Rectal smooth muscle tissue (tissue), 1 donor: ENCODE data around the gene ACADSB.
A peak's percentile ranks its signal among the peaks of the same experiment; 100 is the strongest.

Source experiments
- H3K27ac ChIP-seq: one replicate; pipeline ENCODE4 v1.7.0; 2013; ENCODE audit warnings: low read depth, low read length, inconsistent platforms
- H3K27me3 ChIP-seq: one replicate; pipeline ENCODE4 v1.7.0; 2013; ENCODE audit warnings: low read length; ENCODE audit not compliant: control insufficient read depth, insufficient read depth
- H3K36me3 ChIP-seq: one replicate; pipeline ENCODE4 v1.7.0; 2013; ENCODE audit warnings: low read length; ENCODE audit not compliant: control insufficient read depth, insufficient read depth
- H3K4me1 ChIP-seq: one replicate; pipeline ENCODE4 v1.7.0; 2013; ENCODE audit warnings: low read length; ENCODE audit not compliant: control insufficient read depth, insufficient read depth
- H3K4me3 ChIP-seq: one replicate; pipeline ENCODE4 v1.7.0; 2013; ENCODE audit warnings: low read length
- H3K9ac ChIP-seq: one replicate; pipeline ENCODE4 v1.7.0; 2013; ENCODE audit warnings: low read length

Gene ACADSB

GRCh38 chr10:122990278-122990677, 18.5 kb upstream of the ACADSB start:
- H3K36me3 ChIP-seq = peaks cover 13% of the 10 kb centered on the region
- H3K27me3 ChIP-seq = no peaks in the 10 kb centered on the region
- H3K4me3 ChIP-seq = no peak overlapping the region
- no peaks in the 10 kb centered on the region for H3K4me1 ChIP-seq
- no peak overlapping the region for H3K27ac ChIP-seq
- H3K9ac ChIP-seq = no peak overlapping the region

- no peak overlapping the region for H3K9ac ChIP-seq
- no peaks in the 10 kb centered on the region for H3K27me3 ChIP-seq
- no peak overlapping the region for H3K4me3 ChIP-seq
- no peaks in the 10 kb centered on the region for H3K4me1 ChIP-seq
- H3K36me3 ChIP-seq = peaks cover 19% of the 10 kb centered on the region
- no peak overlapping the region for H3K27ac ChIP-seq
Measured at GRCh38 chr10:122992031-122992585, 16.7 kb upstream of the ACADSB start.

- Histone ChIP-seq H3K9ac (no peak overlapping the region), H3K4me3 (no peak overlapping the region), H3K4me1 (no peaks in the 10 kb centered on the region), H3K27ac (no peak overlapping the region), H3K36me3 (peaks cover 19% of the 10 kb centered on the region), H3K27me3 (no peaks in the 10 kb centered on the region)
Measured at GRCh38 chr10:122993797-122994336, 14.9 kb upstream of the ACADSB start.

GRCh38 chr10:122995936-122996335, 12.9 kb upstream of the ACADSB start:
- Histone ChIP-seq H3K27ac (no peak overlapping the region), H3K27me3 (no peaks in the 10 kb centered on the region), H3K4me3 (no peak overlapping the region), H3K4me1 (peaks cover 6% of the 10 kb centered on the region), H3K36me3 (peaks cover 19% of the 10 kb centered on the region), H3K9ac (no peak overlapping the region)

DNA sequence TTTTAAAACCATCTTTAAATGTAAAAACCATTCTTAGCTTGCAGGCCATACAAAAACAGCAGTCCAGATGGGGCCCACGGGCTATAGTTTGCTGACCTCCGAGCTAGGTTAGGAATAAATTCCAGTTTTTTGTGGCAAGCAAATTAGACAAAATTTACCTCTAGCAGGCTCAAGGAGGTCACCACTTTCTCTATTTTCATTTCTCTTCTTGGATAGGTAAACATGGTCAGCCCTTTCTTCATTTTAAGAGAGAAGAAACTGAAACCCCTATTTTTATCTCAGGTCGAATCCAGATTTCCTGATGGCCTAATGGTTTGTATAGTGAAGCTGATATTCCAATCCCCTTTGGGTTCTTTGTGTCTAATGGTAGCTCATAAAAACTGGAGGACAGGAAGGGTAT, 10.9 kb upstream of the ACADSB start:
- Histone ChIP-seq H3K27ac (no peak overlapping the region), H3K27me3 (no peaks in the 10 kb centered on the region), H3K9ac (no peak overlapping the region), H3K4me3 (no peak overlapping the region), H3K36me3 (peaks cover 19% of the 10 kb centered on the region), H3K4me1 (peaks cover 6% of the 10 kb centered on the region)

- peaks cover 19% of the 10 kb centered on the region for H3K36me3 ChIP-seq
Measured at GRCh38 chr10:122998360-122998917, 10.4 kb upstream of the ACADSB start.

GRCh38 chr10:122998934-122999333, 9.9 kb upstream of the ACADSB start:
- Histone ChIP-seq H3K36me3 (peaks cover 15% of the 10 kb centered on the region), H3K9ac (no peak overlapping the region), H3K27me3 (no peaks in the 10 kb centered on the region), H3K27ac (no peak overlapping the region), H3K4me1 (peaks cover 6% of the 10 kb centered on the region), H3K4me3 (no peak overlapping the region)

More at GRCh38 chr10:122998360-122998917, 10.4 kb upstream of the ACADSB start:
- Histone ChIP-seq H3K27ac (no peak overlapping the region), H3K27me3 (no peaks in the 10 kb centered on the region), H3K4me3 (no peak overlapping the region), H3K4me1 (peaks cover 6% of the 10 kb centered on the region), H3K9ac (no peak overlapping the region)

GRCh38 chr10:122999347-122999746, 9.5 kb upstream of the ACADSB start:
- Histone ChIP-seq H3K9ac (no peak overlapping the region), H3K36me3 (peaks cover 11% of the 10 kb centered on the region)

GRCh38 chr10:123000155-123000554, 8.7 kb upstream of the ACADSB start:
- Histone ChIP-seq H3K9ac (no peak overlapping the region), H3K4me1 (peaks cover 6% of the 10 kb centered on the region), H3K36me3 (peaks cover 7% of the 10 kb centered on the region), H3K4me3 (no peak overlapping the region), H3K27ac (no peak overlapping the region), H3K27me3 (no peaks in the 10 kb centered on the region)

More at GRCh38 chr10:122999347-122999746, 9.5 kb upstream of the ACADSB start:
- no peaks in the 10 kb centered on the region for H3K27me3 ChIP-seq
- peaks cover 6% of the 10 kb centered on the region for H3K4me1 ChIP-seq
- H3K27ac ChIP-seq = no peak overlapping the region
- H3K4me3 ChIP-seq = no peak overlapping the region

DNA sequence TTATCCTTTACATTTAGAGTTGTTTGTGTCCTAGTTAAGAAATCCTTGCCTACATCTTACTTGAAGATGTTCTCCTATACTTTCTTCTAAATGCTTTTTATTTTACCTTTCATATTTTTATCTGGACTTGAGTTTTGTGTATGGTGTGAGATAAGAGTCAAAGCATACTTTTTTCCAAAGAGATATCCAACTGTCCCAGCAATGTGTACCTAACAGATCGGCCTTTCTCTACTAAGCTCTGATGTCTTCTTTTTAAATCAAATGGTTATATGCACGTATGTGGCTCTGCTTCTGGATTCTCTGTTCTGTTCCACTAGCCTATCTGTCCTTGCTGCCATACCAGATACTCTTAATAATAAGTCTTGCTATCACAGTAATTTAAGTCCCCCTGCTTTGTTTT, 7.4 kb upstream of the ACADSB start:
- peaks cover 6% of the 10 kb centered on the region for H3K4me1 ChIP-seq
- no peak overlapping the region for H3K4me3 ChIP-seq
- no peak overlapping the region for H3K9ac ChIP-seq
- H3K27me3 ChIP-seq = no peaks in the 10 kb centered on the region
- H3K27ac ChIP-seq = no peak overlapping the region
- H3K36me3 ChIP-seq = no peaks in the 10 kb centered on the region

- H3K36me3 ChIP-seq = no peaks in the 10 kb centered on the region
- H3K27ac ChIP-seq = no peak overlapping the region
- no peak overlapping the region for H3K4me3 ChIP-seq
- peaks cover 15% of the 10 kb centered on the region for H3K4me1 ChIP-seq
- no peak overlapping the region for H3K9ac ChIP-seq
- H3K27me3 ChIP-seq = no peaks in the 10 kb centered on the region
Measured at GRCh38 chr10:123004298-123004697, 4.5 kb upstream of the ACADSB start.

GRCh38 chr10:123007558-123008354, 1.1 kb upstream of the ACADSB start:
- peak overlapping the region; percentile 82 for H3K9ac ChIP-seq
- peak overlapping the region; percentile 92 for H3K27ac ChIP-seq
- no peaks in the 10 kb centered on the region for H3K27me3 ChIP-seq
- H3K4me1 ChIP-seq = peaks cover 11% of the 10 kb centered on the region
- H3K4me3 ChIP-seq = peak overlapping the region; percentile 92
- H3K36me3 ChIP-seq = no peaks in the 10 kb centered on the region
